ENCODE results near the gene MGAT1.
"Not testable (repeated sequence)": the region's sequence is repeated elsewhere in the genome, so short reads cannot be mapped to it uniquely, and the experiment has no call there.

The MGAT1 gene

GRCh38 chr5:180779985-180780610, 22.5 kb downstream of the MGAT1 start:
- TF ChIP-seq SPI1 (IDR thresholded peaks at IDR 0.05; ENCODE audit: low read depth, low read length) (no peak), POLR2AphosphoS5 (IDR thresholded peaks at IDR 0.05; ENCODE audit: low read depth, low read length) (no peak), POLR2A (IDR thresholded peaks at IDR 0.05; ENCODE audit: low read depth, low read length) (no peak), TAF1 (IDR thresholded peaks at IDR 0.05; ENCODE audit: low read depth, low read length) (no peak), POU2F2 (IDR thresholded peaks at IDR 0.05; ENCODE audit: low read depth, low read length) (no peak)
- no peak for FAIRE-seq
- no peak for DNase-seq (ENCODE audit: insufficient read length, low spot score)

GRCh38 chr5:180777475-180777874, 25.1 kb downstream of the MGAT1 start:
- TF ChIP-seq PAX5 (IDR thresholded peaks at IDR 0.05; ENCODE audit: insufficient read depth, low read length, severe bottlenecking) (no peak), SPI1 (IDR thresholded peaks at IDR 0.05; ENCODE audit: low read depth, low read length) (no peak), POU2F2 (IDR thresholded peaks at IDR 0.05; ENCODE audit: low read depth, low read length) (no peak), TAF1 (IDR thresholded peaks at IDR 0.05; ENCODE audit: low read depth, low read length) (no peak), POLR2AphosphoS5 (IDR thresholded peaks at IDR 0.05; ENCODE audit: low read depth, low read length) (no peak)
- DNase-seq (ENCODE audit: insufficient read length, low spot score) (no peak), FAIRE-seq (no peak)

GRCh38 chr5:180776376-180776775, 26.2 kb downstream of the MGAT1 start:
- no peak for DNase-seq (ENCODE audit: insufficient read length, low spot score)
- TF ChIP-seq POLR2AphosphoS5 (IDR thresholded peaks at IDR 0.05; ENCODE audit: low read depth, low read length) (no peak), POLR2A (IDR thresholded peaks at IDR 0.05; ENCODE audit: low read depth, low read length) (no peak), PAX5 (IDR thresholded peaks at IDR 0.05; ENCODE audit: insufficient read depth, low read length, severe bottlenecking) (no peak), TAF1 (IDR thresholded peaks at IDR 0.05; ENCODE audit: low read depth, low read length) (no peak), POU2F2 (IDR thresholded peaks at IDR 0.05; ENCODE audit: low read depth, low read length) (no peak), SPI1 (IDR thresholded peaks at IDR 0.05; ENCODE audit: low read depth, low read length) (no peak)
- FAIRE-seq: no peak

- TF ChIP-seq TAF1 (IDR thresholded peaks at IDR 0.05; ENCODE audit: low read depth, low read length) (no peak), POLR2A (IDR thresholded peaks at IDR 0.05; ENCODE audit: low read depth, low read length) (no peak), PAX5 (IDR thresholded peaks at IDR 0.05; ENCODE audit: insufficient read depth, low read length, severe bottlenecking) (no peak), POLR2AphosphoS5 (IDR thresholded peaks at IDR 0.05; ENCODE audit: low read depth, low read length) (no peak), SPI1 (IDR thresholded peaks at IDR 0.05; ENCODE audit: low read depth, low read length) (no peak), POU2F2 (IDR thresholded peaks at IDR 0.05; ENCODE audit: low read depth, low read length) (no peak)
- FAIRE-seq: no peak
- DNase-seq (ENCODE audit: insufficient read length, low spot score): no peak
Observed at GRCh38 chr5:180775624-180776023, 27.0 kb downstream of the MGAT1 start.

GRCh38 chr5:180771839-180772238, 30.8 kb downstream of the MGAT1 start:
- no peak for DNase-seq (ENCODE audit: insufficient read length, low spot score)
- FAIRE-seq: no peak
- TF ChIP-seq POU2F2 (IDR thresholded peaks at IDR 0.05; ENCODE audit: low read depth, low read length): no peak

GRCh38 chr5:180769821-180770220, 32.8 kb downstream of the MGAT1 start:
- DNase-seq (ENCODE audit: insufficient read length, low spot score) (no peak), FAIRE-seq (no peak)
- TF ChIP-seq POU2F2 (IDR thresholded peaks at IDR 0.05; ENCODE audit: low read depth, low read length) (no peak), TAF1 (IDR thresholded peaks at IDR 0.05; ENCODE audit: low read depth, low read length) (no peak), SPI1 (IDR thresholded peaks at IDR 0.05; ENCODE audit: low read depth, low read length) (no peak), POLR2A (IDR thresholded peaks at IDR 0.05; ENCODE audit: low read depth, low read length) (no peak), PAX5 (IDR thresholded peaks at IDR 0.05; ENCODE audit: insufficient read depth, low read length, severe bottlenecking) (no peak), POLR2AphosphoS5 (IDR thresholded peaks at IDR 0.05; ENCODE audit: low read depth, low read length) (no peak)

GRCh38 chr5:180755601-180756000, 47.0 kb downstream of the MGAT1 start:
- TF ChIP-seq PAX5 (IDR thresholded peaks at IDR 0.05; ENCODE audit: insufficient read depth, low read length, severe bottlenecking): no peak
- TF ChIP-seq SPI1 (IDR thresholded peaks at IDR 0.05; ENCODE audit: low read depth, low read length): no peak
- TF ChIP-seq TAF1 (IDR thresholded peaks at IDR 0.05; ENCODE audit: low read depth, low read length): no peak
- TF ChIP-seq POLR2AphosphoS5 (IDR thresholded peaks at IDR 0.05; ENCODE audit: low read depth, low read length): no peak
- no peak for TF ChIP-seq POU2F2 (IDR thresholded peaks at IDR 0.05; ENCODE audit: low read depth, low read length)
- no peak for TF ChIP-seq POLR2A (IDR thresholded peaks at IDR 0.05; ENCODE audit: low read depth, low read length)
- no peak for DNase-seq (ENCODE audit: insufficient read length, low spot score)
- FAIRE-seq: no peak

GRCh38 chr5:180744253-180744652, 58.4 kb downstream of the MGAT1 start:
- TF ChIP-seq SPI1 (IDR thresholded peaks at IDR 0.05; ENCODE audit: low read depth, low read length) (no peak), POLR2A (IDR thresholded peaks at IDR 0.05; ENCODE audit: low read depth, low read length) (no peak), TAF1 (IDR thresholded peaks at IDR 0.05; ENCODE audit: low read depth, low read length) (no peak), POLR2AphosphoS5 (IDR thresholded peaks at IDR 0.05; ENCODE audit: low read depth, low read length) (no peak), PAX5 (IDR thresholded peaks at IDR 0.05; ENCODE audit: insufficient read depth, low read length, severe bottlenecking) (no peak), POU2F2 (IDR thresholded peaks at IDR 0.05; ENCODE audit: low read depth, low read length) (no peak)
- no peak for DNase-seq (ENCODE audit: insufficient read length, low spot score)
- FAIRE-seq: no peak

GRCh38 chr5:180742727-180743126, 59.9 kb downstream of the MGAT1 start:
- DNase-seq (ENCODE audit: insufficient read length, low spot score) (no peak), FAIRE-seq (no peak)
- TF ChIP-seq POLR2AphosphoS5 (IDR thresholded peaks at IDR 0.05; ENCODE audit: low read depth, low read length) (no peak), PAX5 (IDR thresholded peaks at IDR 0.05; ENCODE audit: insufficient read depth, low read length, severe bottlenecking) (no peak), SPI1 (IDR thresholded peaks at IDR 0.05; ENCODE audit: low read depth, low read length) (no peak), TAF1 (IDR thresholded peaks at IDR 0.05; ENCODE audit: low read depth, low read length) (no peak), POLR2A (IDR thresholded peaks at IDR 0.05; ENCODE audit: low read depth, low read length) (no peak), POU2F2 (IDR thresholded peaks at IDR 0.05; ENCODE audit: low read depth, low read length) (no peak)

- not testable (repeated sequence) for DNase-seq (ENCODE audit: insufficient read length, low spot score); FAIRE-seq
Observed at GRCh38 chr5:180740953-180741352, 61.7 kb downstream of the MGAT1 start.
